Activated CD4-positive, alpha-beta T cell treated with anti-CD3 and anti-CD28 coated beads, Interleukin-2, amount 50 U/mL, for 24 hours (primary cell): ENCODE measurements around the gene RASSF1.

Source experiments
- DNase-seq, 2 donors: peaks; one replicate each; pipeline ENCODE4 v3.0.0-alpha.2; 2020; ENCODE audit warnings: low read depth in 1 of 2, low spot score in 1 of 2

Gene RASSF1

DNA sequence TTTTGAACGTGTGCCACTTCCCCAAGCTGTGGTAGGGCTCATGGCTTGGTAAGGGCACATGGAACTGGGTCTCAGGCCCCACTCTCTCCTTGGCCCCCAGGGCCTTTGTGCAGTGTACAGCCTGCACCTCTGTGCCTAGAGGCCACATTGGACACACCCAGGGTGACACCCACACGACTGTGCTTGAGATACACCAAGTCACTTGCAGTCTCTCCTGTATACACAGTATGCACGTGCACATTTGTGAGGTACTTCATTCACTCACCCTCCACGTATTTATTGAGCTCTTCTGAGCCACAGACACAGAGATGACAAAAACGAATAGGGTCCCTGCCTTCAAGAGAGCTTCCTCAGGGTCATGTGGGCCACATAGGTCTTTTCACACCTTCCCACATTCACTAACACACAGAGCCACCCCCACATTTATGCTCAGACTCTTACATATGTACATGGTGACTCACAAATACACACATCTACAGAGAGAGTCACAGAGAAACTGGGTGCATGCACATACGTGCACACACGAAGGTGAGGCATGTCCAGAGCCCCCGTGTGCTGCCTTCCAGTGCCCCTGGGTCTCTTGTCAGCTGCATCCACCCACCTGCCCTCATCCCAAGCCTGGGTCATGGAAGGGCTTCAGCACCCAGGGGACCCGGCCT is 28.5 kb upstream of the RASSF1 start:
- no peak for DNase-seq

DNA sequence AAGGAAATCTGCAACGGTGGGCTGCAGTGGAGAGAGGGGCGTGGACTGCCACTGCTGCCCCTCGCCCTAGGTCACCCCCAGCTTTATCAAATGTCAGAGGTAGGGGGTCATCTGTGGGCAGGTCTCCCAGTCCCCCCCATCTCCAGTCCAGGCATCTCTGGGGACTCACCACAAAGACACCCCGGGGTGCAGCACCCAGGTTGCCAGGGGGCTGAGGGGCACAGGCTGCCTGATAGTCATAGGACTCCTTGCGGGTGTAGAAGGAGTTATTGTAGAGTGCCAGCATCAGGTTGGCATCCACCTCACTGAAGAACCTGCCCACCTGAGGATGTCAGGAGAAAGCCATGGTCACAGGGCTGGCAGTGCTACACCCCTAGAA is 25.2 kb upstream of the RASSF1 start:
- no peak for DNase-seq

DNA sequence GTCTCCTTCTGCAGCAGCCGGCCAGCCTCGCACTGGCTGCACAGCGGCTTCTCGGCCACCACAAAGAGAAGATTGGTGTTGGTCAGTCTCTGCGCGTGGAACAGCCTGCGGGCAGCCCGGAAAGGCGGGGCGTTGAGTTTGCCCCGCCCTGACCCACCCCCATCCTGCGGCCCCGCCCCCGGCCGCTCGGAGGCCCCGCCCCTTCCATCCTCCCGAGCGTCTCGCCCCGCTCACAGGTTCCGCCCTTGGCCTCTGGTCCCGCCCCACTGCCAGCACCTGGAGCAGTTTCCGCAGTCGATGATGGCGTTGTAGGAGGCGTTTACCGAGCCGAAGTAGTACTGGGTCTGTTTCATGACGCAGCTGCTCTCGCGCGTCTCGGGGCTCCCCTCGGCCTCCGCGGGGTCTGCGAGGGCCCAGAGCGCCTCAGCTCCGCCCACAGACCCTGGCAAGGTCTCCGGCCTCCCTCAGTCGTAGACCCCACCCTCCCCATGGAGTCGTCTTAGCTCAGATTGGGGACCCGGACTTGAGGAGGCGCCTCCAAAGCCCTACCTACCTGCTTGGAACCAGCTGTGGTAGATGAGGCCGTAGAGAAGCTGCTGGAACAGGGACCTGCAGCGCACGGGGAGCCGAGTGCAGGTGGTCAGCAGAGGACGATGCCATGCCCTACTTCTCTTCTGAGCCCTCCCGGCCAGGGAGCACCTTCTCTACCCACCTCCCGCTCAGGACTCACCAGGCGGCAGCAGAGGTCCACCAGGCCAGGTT is 24.6 kb upstream of the RASSF1 start:
- DNase-seq, result peak; percentile 80 to 91

DNA sequence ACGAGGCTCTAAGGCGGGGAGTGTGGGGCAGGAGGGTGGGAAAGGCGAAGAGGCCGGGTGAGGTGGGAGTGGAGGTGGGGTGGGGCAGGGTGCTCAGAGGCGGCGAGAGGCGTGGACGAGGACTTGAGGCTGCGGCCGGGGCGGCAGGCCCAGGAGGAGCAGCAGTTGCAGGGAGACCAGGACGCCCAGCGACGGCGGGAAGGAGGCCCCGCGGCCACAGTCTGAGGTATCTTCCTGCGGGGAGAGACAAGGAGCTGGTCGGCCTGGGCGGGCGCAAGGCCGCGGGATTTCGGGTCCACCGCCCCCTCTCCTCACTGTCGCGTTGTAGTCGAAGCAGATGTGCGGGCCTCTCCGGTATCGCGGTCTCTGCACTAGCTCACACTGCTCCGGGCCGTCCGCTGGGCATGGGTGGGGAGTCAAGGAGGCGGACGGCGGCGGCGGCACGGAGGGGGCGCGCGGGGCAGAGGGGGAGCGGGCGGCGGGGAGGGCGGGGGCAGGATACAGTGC is 24.0 kb upstream of the RASSF1 start:
- no peak for DNase-seq

DNA sequence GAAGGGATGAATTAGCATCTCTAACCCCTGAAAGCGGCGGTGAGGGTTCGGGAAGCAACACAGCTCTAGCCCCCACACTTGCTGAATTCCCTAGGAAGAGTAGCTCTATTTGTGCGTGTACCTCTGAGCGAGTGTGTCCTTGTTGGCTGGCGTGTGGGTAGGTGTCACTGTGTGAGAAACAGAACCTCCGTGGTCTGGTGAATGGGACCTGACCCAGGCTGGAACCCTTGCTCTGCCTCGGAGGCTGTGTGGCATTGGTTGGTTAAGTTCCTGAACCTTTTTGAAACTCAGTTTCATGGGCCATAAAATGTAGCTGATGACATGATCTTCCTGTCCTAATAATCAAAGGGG is 19.1 kb upstream of the RASSF1 start:
- no peak for DNase-seq

DNA sequence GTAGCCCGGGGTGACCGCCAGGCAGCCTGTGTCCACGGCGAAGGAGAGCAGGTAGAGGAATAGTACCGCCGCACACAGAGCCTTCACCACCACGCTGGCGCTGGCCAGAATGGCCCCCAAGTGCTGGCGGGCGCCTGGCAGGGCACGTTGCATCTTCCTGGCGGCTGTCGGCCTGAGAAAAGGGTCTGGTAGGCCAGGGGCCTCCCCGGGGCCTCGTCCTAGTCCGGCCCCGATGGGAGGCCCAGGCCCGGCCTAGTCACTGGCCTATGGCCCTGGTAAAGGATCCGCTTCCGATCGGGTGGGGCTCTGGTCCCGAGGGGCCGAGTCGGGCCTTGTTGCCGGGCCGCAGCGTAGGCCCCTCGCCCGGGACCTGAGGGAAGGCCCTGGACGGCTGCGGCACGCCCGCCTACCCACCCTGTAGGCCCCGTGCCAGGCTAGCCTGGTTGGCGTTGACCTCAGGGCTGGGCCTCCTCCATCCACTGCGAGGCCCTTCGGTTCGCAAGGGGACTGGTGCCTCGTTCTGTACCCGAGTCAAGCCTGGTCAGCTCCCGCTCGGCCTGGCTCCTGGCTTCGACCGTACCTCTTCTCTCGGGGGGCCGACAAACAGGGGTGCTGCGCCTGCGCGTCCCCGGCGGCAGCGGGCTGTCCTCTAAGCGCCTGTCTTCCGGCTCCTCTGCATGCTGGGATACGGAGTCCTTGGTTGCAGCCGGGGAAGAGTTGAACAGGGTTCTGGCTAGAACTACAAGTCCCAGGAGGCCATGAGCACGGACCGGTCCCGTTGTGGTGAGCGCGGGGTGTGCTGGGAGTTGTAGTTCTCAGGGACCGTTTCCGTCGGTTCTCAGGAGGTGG is 18.5 kb upstream of the RASSF1 start, which contains the start of gene TMEM115:
Gene TMEM115 (minus strand): TSS at position 611 of the 849 bp plus-strand sequence. CDS start 458 bp downstream, at position 153.
- DNase-seq, result peak; percentile 81 to 96

GRCh38 chr3:50358355-50358910 is 17.8 kb upstream of the RASSF1 start:
- DNase-seq, result no peak

DNA sequence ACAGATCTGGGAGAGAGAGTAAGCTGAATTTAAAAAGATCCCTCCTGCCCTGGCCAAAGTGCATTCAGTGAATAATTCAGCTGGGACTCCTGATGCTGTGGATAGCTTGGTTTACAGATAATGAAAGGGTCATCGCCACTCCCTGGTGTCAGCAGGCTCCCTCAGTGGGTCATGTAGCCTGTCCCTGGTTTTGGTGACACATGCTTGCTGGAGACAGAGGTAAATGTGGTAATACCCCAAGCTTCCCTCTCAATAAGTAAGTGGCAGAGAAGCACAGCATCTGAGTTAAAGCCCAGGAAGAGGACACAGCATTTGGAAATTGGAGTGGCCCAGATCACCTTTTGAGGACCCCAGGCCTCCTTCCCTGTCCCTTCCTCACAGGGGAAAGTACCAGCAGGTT is 16.8 kb upstream of the RASSF1 start:
- DNase-seq, result no peak

DNA sequence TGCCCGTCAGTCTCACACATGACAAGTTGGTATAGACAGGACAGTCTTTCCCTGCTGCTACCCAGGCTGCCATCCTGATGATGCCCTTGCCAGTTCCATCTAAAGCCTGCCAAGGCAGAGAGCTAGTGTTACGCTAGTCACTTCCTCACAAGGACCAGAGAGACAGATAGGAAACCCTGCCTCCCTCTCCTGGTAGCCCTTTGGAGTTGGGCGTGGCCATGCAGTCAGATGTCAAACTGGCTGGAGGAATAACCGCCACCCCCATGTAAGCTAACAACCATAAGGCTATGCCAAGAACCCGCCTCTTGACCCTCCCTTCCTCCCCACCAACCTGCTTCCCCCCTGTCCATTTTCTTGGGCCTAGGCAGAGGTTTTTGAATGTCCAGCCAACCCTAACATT is 15.9 kb upstream of the RASSF1 start:
- no peak for DNase-seq

DNA sequence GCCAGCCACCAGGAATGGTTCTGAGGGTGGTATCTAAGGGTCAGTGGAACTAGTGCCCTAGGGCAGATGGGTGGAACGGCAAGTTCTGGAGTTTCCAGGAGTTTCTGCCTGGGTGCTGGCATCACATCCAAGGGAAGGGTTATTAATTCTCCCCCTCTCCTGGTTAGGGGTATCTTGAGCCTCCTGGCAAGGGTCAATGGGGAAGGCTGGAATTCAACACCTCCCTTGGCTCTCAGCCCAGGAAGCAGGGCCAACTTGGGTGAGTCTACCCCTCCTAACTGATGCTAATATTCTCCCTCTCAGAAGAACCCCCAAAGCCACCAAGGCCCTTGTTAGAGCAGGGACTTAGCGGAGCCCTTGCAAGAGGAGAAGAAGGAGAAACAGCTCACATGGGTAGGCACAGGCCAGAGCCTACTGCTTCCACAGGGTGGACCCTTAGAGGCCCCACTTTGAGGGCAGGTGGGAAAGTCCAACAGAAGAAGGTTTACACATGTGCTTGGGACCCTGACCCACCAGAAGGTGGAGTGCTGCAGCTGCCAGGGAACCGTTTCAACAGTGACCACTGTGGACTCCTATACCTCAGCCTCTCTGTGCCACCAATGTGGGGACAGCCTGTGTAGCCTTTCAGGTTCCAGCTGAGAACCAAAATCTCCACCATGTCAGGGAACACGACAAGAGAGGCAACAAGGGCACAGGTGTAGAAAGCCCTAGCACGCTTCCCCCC is 15.4 kb upstream of the RASSF1 start:
- no peak for DNase-seq

DNA sequence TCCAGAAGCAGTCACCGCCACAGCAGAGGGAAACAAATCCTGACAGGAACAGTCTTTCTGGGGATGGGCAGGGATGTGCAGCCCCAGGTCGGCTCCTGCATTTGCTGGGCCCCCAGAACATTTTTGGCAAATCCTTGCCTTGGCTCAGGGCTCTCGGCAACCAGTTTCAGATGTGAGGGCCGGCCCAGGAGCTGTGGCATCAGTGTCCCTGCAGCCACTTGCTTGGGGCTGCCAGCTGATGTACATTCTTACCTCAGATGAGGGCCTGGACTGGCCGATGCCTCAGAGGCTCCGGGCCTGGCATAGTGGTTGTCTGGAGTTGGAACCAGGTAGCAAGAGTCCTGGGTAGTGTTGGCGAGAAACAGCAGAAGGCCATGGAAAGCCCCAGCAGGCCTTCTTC is 14.2 kb upstream of the RASSF1 start:
- no peak for DNase-seq

DNA sequence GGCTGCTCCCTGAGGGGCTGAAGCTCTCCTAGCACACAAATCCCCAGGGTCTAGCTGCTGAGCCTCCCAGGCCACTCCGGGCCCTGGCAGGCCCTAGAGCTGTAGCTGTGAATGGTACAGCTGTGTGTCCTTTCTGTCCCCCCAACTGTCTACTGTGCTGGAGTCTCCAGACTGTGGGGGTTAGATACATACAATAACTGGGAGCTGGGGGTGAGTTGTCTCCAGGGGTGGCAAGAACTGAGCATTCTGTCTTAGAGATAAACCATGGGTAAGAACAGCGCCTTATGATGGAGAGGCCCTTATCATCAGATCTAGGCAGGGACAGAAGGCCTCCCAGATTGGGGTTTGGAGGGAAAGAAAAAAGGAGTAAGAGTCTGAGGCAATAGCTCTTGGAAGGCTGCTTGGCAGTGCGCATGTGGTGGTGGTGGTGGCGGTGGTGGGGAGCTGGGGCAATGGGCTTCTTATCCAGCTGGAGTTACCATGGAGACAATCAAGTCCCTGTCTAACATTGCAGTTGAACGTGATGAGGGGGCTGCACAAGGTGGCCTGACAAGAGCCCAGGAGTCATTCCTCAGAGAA is 13.6 kb upstream of the RASSF1 start:
- no peak for DNase-seq

DNA sequence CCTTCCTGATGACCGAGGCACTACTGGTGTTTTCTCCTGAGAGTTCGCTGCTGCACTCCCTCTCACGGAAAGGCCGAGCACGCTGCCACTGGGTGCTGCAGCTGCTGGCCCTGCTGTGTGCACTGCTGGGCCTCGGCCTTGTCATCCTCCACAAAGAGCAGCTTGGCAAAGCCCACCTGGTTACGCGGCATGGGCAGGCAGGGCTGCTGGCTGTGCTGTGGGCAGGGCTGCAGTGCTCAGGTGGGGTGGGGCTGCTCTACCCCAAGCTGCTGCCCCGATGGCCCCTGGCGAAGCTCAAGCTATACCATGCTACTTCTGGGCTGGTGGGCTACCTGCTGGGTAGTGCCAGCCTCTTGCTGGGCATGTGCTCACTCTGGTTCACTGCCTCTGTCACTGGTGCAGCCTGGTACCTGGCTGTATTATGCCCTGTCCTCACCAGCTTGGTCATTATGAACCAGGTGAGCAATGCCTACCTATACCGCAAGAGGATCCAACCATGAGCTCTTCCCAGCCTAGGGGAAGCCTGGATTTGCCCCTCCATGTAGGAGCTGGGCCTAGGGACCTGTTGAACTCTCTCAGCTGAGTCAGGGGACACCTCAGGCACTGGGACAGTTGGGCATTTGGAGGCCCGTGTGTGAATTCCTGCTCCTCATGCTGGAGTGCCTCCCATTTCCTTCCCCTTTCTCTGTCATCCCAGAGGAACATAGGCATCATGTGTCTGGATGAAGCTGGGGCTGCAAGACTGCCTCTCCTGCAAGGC is 12.8 kb upstream of the RASSF1 start:
- DNase-seq, result no peak

DNA sequence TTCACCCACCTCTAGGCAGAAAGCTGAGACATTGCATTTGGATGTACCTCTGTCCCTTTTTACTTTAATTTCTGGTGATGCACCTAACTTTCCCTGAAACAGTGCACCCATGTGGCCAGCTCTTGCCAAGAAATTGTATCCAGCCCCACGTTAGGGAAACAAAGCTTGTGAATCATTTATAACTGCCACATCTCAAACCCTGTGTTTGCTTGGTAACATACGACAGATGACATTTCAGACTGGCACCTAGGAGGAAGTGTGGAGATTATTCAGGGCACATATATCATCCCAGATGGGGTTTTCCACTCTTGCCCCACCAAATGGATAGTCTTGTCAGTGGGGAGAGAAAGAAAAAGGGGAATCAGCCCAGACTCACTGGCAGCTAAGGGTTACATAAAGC is 12.1 kb upstream of the RASSF1 start:
- no peak for DNase-seq

DNA sequence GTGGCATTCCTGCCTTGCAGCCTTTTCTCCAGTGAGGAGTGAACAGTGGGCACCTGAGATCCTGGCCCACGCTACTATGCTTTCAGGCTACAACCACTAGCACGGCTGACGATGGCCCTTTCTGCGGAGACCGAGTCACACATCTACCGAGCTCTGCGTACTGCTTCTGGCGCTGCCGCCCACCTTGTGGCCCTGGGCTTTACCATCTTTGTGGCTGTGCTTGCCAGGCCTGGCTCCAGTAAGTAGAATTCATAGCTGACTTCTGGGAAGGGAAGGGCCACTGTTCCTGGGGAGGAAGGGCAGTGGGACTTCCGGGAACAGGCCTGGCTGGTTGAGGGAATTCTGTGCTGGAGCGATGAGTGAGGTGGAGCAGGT is 10.7 kb upstream of the RASSF1 start:
- no peak for DNase-seq

DNA sequence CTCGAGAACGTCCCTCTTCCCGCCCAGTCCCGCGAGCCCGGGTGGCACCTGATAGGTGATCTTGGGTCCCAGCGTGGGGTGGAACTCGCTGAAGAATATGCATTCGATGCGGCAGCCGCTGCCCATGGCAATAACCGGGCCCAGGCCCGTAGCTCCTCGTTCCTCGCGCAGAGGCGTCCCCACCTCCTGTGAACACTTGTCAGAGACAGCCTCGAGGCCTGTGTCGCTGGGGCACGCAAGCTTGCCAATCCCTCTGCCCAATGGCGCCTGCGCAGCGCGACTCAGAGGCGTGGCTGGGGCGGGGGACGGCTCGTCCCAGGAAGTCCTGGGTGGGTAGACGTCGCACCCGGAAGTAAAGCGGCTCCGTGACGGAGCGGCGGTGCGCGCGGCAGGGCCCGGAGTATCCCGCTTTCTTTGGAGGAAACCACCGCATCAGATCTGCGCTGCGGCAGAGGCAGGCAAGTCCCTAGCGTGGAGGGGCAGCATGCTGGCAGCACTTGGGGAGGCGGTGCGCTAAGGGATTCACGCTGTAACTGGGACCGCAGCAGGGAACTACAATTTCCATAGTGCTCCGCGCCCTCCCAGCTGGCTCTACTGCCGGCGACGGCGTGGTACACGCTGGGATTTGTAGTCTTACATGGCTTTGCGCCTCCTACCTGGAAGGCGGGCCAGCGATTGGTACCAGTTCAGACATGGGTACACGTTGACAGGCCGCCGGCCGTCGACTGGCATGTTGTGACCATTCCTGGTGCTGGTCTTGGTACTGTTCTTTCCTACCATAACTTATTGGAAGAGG is 10.1 kb upstream of the RASSF1 start, which contains the start of the genes CYB561D2 and NPRL2:
Gene CYB561D2 (plus strand): TSS at position 336 of the 796 bp plus-strand sequence. CDS start 572 bp downstream, outside the sequence.
Gene NPRL2 (minus strand): TSS at position 249 of the 796 bp plus-strand sequence. CDS start 123 bp downstream, at position 126.
- DNase-seq, result peak; percentile 98

GRCh38 chr3:50350213-50350526 is 9.5 kb upstream of the RASSF1 start:
- DNase-seq, result no peak

DNA sequence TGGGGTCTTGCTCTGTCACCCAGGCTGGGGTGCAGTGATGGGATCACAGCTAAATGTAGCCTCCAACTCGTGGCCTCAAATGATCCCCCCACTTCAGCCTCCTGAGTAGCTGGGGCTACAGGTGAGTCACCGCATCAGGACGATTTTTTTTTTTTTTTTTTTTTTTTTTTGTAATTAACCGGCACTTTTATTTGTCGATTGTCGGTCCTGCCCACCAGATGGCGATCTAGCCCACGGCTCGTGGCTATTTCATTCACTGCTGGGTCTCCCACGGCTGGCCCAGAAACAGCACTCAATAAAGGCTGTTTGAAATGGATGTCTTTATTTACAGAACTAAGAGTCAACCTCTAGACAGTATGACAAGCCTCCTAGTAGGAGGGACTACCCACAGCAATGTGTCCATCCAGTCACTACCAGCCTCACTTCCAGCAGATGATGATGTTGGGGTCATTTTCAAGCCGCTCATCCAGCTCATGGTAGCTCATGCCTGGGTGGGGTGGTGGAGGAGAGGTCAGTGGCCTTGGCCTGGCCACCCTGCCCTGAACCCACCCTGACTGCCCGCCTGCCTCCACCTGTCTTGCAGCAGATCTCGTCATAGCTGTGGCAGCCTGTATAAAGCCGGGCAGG is 6.7 kb upstream of the RASSF1 start:
- DNase-seq, result peak; percentile 47 to 65
